Karpas-422 (cell line): ENCODE measurements around the gene KDF1. TPM values are rescaled to one million over a fixed set of nuclear protein-coding genes. Genes with fewer than 3 reads are reported as not detected.

Experiments used
- DNase-seq: peaks from one replicate; pipeline ENCODE4 v3.0.0-alpha.2; 2015
- H2AFZ ChIP-seq: fragments of 200-600 bp; sonication (generic); 2 replicates; pipeline ENCODE4 v1.6.1; 2014; ENCODE audit warnings: antibody characterized with exemption, low read length, mixed read lengths
- H3K27ac ChIP-seq: fragments of 200-600 bp; sonication (generic); 2 replicates; pipeline ENCODE4 v1.5.1; 2014; ENCODE audit warnings: mild to moderate bottlenecking, low read length, moderate library complexity
- H3K27me3 ChIP-seq: fragments of 200-600 bp; sonication (generic); 2 replicates; pipeline ENCODE4 v1.6.1; 2014; ENCODE audit warnings: low read length, mixed read lengths
- H3K36me3 ChIP-seq: fragments of 200-600 bp; sonication (generic); 2 replicates; pipeline ENCODE4 v1.6.1; 2014; ENCODE audit warnings: low read length, mixed read lengths; ENCODE audit not compliant: insufficient read depth
- H3K4me1 ChIP-seq: fragments of 200-600 bp; sonication (generic); 2 replicates; pipeline ENCODE4 v1.6.1; 2014; ENCODE audit warnings: mild to moderate bottlenecking, low read length, mixed read lengths
- H3K4me2 ChIP-seq: fragments of 200-600 bp; sonication (generic); 2 replicates; pipeline ENCODE4 v1.6.1; 2014; ENCODE audit warnings: low read length, low read depth, mild to moderate bottlenecking; ENCODE audit not compliant: poor library complexity, severe bottlenecking
- H3K4me3 ChIP-seq: fragments of 200-600 bp; sonication (generic); 2 replicates; pipeline ENCODE4 v1.5.1; 2014; ENCODE audit warnings: mild to moderate bottlenecking, antibody characterized with exemption, low read length, mixed read lengths
- H3K79me2 ChIP-seq: fragments of 200-600 bp; sonication (generic); 2 replicates; pipeline ENCODE4 v1.6.1; 2014; ENCODE audit warnings: mild to moderate bottlenecking, low read length, mixed read lengths
- H3K9ac ChIP-seq: fragments of 200-600 bp; sonication (generic); 2 replicates; pipeline ENCODE4 v1.6.0; 2014; ENCODE audit warnings: low read length
- H3K9me2 ChIP-seq: fragments of 200-600 bp; sonication (generic), shearing (Covaris generic); replicated peaks from 2 replicates; pipeline ENCODE4 v1.6.0; 2014; ENCODE audit warnings: mild to moderate bottlenecking, low read length, moderate library complexity; ENCODE audit not compliant: insufficient read depth
- H3K9me3 ChIP-seq: fragments of 300-700, 200-600 bp; sonication (generic); 2 replicates; pipeline ENCODE4 v1.6.1; 2014; ENCODE audit warnings: low read length, mixed read lengths
- H4K20me1 ChIP-seq: fragments of 200-600 bp; sonication (generic); 2 replicates; pipeline ENCODE4 v1.6.1; 2014; ENCODE audit warnings: mild to moderate bottlenecking, antibody characterized with exemption, low read length, low read depth; ENCODE audit not compliant: insufficient read depth
- total RNA-seq: library from RNA; depleted of rRNA; stranded (reverse); fragments of >200 nt; shearing (Covaris generic); gene quantifications from 2 replicates; pipeline ENCODE4 v1.2.3, GENCODE V29; 2014; ENCODE audit warnings: low replicate concordance

Gene KDF1
- total RNA-seq, 1 experiment from 2014 or later: not detected

DNA sequence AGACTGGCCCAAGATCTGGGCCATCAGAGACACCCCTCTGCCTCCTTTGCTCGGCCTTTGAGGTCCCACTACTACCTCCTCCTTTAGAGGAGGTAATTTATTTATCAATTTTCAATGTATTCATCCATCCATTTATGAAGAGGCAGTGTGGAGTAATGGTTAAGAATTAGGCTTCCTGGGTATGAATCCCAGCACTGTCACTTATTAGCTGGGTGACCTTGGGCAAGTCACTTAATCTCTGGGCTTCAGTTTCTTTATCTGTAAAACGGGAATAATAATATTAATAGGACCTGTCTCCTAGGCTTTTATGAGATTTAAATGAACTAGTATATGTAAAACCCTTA, 48.1 kb downstream of the KDF1 start:
- no peaks in the 10 kb centered on the region for H3K9me2 ChIP-seq
- no peaks in the 10 kb centered on the region for H3K36me3 ChIP-seq
- no peaks in the 10 kb centered on the region; the same call in 1 of the 2 replicates for H3K4me1 ChIP-seq
- no peak overlapping the region for H3K4me2 ChIP-seq
- no peak overlapping the region for H3K4me3 ChIP-seq
- no peaks in the 10 kb centered on the region for H3K9me3 ChIP-seq
- H2AFZ ChIP-seq: no peak overlapping the region
- no peaks in the 10 kb centered on the region for H3K79me2 ChIP-seq
- DNase-seq: no peak
- no peak overlapping the region for H3K9ac ChIP-seq
- H4K20me1 ChIP-seq: no peaks in the 10 kb centered on the region
- H3K27me3 ChIP-seq: no peaks in the 10 kb centered on the region
- H3K27ac ChIP-seq: no peak overlapping the region

DNA sequence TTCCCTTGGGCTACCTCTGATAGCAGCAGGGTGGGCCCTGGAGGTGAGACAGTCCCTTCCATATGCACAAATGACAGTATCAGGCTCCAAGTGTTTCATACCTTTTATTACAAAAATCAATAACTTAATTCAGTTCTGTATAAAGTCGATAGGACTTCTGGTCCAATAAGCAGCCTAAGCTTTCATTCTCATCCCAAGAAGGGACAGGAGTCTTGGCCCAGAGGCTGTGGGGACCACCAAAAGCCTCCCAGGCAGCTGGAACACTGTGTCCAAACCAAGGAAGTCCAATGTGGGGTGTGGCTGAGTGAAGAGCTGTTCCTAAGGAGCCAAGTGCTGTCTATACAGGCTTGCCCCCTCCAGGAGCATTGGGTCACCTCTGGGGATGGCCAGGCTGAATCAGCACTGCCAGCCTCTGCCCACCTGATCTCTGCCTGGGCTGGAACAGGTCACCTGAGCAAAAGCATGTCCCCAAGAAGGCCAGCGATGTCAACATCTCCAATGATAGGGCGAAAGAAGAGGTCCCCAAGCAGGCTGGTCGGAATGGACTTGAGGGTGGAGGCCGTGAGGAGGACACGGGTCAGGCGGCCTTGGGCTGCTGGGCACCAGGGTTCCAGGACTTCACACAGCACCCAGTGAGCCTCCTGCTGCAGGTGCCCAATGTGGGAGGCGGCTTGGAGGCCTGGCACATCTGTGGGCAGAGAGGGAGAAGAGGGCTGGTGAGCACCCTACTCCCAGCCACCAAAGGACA, 48.7 kb downstream of the KDF1 start:
- Histone ChIP-seq H3K27me3 (no peaks in the 10 kb centered on the region), H3K36me3 (no peaks in the 10 kb centered on the region), H3K9me2 (no peaks in the 10 kb centered on the region), H3K79me2 (no peaks in the 10 kb centered on the region), H3K4me3 (no peak overlapping the region), H3K27ac (no peak overlapping the region), H3K4me2 (no peak overlapping the region), H3K9me3 (no peaks in the 10 kb centered on the region), H2AFZ (no peak overlapping the region), H3K4me1 (no peaks in the 10 kb centered on the region; the same call in 1 of the 2 replicates), H4K20me1 (no peaks in the 10 kb centered on the region), H3K9ac (no peak overlapping the region)
- DNase-seq: no peak

DNA sequence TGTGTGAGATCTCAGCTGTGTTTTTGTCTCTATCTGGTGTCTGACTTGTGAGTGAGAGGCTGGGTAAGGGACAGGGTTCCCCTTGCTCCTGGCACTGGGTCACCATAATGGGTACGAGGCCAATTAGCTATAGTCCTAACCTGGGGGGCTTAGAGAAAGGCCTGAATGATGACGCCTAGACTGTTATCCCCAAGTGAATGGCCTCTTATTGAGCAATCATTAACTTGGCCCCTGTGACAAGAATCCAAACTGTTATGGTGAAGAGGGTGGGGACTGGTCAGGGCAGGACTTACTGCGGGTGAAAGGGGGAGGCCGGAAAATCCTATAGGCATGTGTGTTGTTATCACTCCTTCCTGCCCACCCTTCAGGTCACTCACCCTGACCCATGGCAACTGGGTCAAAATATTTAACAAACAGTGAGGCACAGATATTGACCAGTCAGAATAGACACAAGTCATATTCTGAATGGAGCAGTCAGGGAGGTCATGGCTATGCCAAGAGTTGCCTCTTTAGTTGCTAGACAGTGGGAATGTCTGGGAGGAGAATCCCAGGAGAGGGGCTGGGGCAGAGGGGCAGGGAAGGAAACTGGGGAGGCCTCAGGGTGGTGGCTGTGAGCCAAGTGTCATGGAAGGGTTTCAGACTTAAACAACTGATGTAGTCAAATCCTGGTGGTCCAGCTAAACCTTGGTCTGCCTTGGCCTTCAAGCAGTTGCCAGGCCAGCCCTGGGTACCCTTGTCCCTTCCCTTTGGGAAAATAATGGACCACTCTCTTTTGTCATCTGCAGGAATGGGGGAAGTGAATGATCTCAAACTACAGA, 49.7 kb downstream of the KDF1 start:
- H3K4me3 ChIP-seq: no peak overlapping the region
- no peaks in the 10 kb centered on the region for H3K9me3 ChIP-seq
- no peak overlapping the region for H3K27ac ChIP-seq
- H3K79me2 ChIP-seq: no peaks in the 10 kb centered on the region
- H3K27me3 ChIP-seq: no peaks in the 10 kb centered on the region
- H3K36me3 ChIP-seq: no peaks in the 10 kb centered on the region
- no peaks in the 10 kb centered on the region; the same call in 1 of the 2 replicates for H3K4me1 ChIP-seq
- H3K9ac ChIP-seq: no peak overlapping the region
- H2AFZ ChIP-seq: no peak overlapping the region
- no peaks in the 10 kb centered on the region for H4K20me1 ChIP-seq
- H3K9me2 ChIP-seq: no peaks in the 10 kb centered on the region
- no peak overlapping the region for H3K4me2 ChIP-seq
- DNase-seq: no peak

DNA sequence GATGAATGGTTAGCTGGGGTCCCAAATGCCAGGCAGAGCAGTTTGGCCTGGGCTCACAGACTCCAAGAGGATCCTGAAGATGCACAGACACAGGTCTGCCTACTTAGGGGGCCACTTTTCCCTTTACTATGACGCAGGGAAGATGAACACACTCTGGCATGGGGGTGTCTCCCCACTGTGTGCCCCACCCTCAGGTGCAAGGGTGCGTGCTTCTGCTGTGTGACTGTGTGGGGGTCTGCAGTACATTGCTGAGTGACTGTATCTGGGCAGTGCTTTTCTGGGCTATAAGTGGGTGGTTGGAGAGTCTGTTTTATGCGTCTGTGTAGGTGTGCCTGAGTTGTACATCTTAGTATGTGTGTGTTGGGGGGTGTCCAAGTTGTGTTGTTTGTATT, 50.3 kb downstream of the KDF1 start:
- H3K36me3 ChIP-seq: no peaks in the 10 kb centered on the region
- no peaks in the 10 kb centered on the region for H3K27me3 ChIP-seq
- H3K4me3 ChIP-seq: no peak overlapping the region
- H3K9me2 ChIP-seq: no peaks in the 10 kb centered on the region
- H2AFZ ChIP-seq: no peak overlapping the region
- no peaks in the 10 kb centered on the region; the same call in 1 of the 2 replicates for H3K4me1 ChIP-seq
- H4K20me1 ChIP-seq: no peaks in the 10 kb centered on the region
- no peaks in the 10 kb centered on the region for H3K79me2 ChIP-seq
- no peak overlapping the region for H3K9ac ChIP-seq
- H3K9me3 ChIP-seq: no peaks in the 10 kb centered on the region
- H3K4me2 ChIP-seq: no peak overlapping the region
- no peak overlapping the region for H3K27ac ChIP-seq
- no peak for DNase-seq

DNA sequence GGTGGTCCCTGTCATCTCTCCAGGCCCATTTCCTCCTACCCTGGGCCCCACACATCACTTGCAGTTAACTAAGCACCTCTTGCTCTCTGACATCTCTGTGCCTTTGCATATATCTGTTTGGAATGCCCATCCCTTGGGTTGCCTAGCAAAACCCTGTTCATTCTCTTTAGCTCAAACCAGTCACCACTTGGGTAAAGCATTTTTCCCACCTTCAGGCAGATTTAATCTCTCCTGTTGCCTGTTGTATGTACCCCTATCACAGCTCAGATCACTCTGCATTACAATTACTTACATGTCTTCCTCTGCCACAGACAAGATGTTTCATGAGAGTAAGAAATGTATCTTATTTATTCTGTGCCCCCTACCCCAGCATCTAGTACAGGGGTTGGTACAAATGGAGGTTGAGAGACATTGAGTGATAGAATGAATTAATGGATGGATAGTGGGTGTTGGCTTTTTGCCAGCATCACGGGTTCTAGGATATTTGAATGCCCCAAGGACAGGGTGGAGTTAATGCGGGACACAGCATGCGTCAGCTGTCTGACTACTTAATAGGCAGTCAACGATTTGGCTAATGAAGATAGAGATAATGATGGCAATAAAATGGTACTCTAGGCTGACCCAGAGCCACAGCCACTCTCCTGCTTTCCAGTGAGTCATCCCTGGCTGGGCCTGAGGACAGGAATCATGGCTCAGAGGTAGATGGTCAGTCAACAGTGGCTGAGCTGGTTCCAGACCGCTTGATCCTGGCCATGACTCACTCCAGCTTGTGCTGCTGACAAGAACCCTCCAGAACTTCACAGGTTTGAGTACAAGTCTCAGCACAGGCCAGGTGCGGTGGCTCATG, 53.0 kb downstream of the KDF1 start:
- Histone ChIP-seq H3K9ac (no peak overlapping the region), H3K27ac (no peak overlapping the region), H3K9me2 (no peaks in the 10 kb centered on the region), H3K9me3 (no peaks in the 10 kb centered on the region), H4K20me1 (no peaks in the 10 kb centered on the region), H3K36me3 (no peaks in the 10 kb centered on the region), H3K4me2 (no peak overlapping the region), H3K4me1 (no peaks in the 10 kb centered on the region), H3K79me2 (no peaks in the 10 kb centered on the region), H2AFZ (no peak overlapping the region), H3K4me3 (no peak overlapping the region), H3K27me3 (no peaks in the 10 kb centered on the region)
- DNase-seq: no peak

DNA sequence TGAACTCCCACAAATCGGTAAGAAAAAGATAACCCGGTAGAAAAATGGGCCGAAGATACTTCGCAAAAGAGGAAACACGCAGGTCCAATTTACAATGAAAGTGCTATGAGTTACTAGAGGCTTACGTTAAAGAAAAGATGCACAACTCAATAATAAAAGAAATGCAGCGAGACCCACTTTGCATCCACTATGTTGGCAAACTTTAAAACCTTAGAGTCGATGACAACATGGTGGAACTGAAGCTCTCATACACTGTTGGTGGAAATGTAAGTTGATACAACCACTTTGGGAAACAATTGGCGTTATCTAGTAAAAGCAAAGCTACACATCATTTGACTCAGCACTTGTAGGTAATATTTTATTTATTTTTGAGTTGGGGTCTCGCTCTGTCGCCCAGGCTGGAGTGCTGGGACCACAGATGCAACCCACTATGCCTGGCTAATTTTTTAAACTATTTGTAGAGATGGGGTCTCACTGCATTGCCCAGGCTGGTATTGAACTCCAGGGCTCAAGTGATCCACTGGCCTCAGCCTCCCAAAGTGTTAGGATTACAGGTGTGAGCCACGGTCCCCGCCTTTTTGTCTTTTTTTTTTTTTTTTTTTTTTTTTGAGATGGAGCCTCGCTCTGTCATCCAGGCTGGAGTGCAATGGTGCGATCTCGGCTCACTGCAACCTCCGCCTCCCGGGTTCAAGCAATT, 59.3 kb downstream of the KDF1 start:
- Histone ChIP-seq H3K27me3 (no peaks in the 10 kb centered on the region), H3K4me2 (peak overlapping the region; percentile 78), H3K27ac (peak overlapping the region; percentile 30; the same call in 1 of the 2 replicates), H3K36me3 (peaks cover 5% of the 10 kb centered on the region; the same call in 1 of the 2 replicates), H3K4me1 (peaks cover 18% of the 10 kb centered on the region), H2AFZ (peak overlapping the region; percentile 85), H3K9me2 (no peaks in the 10 kb centered on the region), H4K20me1 (no peaks in the 10 kb centered on the region), H3K79me2 (peaks cover 32% of the 10 kb centered on the region), H3K9me3 (no peaks in the 10 kb centered on the region), H3K4me3 (peak overlapping the region; percentile 81), H3K9ac (peak overlapping the region; percentile 80)
- no peak for DNase-seq

DNA sequence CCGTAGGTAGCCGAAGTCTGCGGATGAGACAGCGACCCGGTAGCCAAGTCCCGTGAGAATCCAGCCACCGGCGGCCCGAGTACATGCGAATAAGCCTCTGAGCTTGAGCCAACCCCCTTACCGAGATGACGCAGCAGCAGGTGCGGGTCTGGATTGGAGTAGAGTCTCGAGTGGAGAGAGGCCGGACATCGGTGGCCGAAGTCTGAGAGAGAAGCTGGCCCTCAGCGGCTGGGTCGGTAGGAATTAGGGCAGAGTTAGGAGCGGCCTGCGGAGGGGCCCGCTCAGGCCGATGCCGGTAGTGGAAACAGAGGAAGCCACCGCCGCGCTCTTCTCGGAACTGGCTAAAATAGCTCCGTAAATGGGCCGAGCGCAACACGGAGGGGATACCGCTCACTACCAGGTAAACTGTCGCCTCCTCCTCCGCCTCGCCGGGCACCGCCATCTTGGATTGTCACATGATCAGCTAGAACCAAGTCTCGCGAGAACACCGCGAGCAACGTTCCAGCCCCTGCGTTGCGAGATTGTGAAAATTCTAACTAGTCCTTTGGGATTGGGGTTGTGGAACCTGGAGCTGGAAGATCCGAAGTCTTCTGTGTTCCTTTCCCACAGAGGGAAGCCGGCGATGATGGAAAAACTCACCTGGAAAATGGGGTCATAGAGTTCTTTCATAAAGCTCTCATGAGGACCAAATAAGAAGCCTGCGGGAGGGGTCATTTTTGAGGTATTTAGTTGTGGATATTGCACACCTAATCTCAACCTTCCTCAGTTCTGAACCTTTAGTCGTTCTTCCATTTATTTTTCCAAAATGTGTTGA, 60.1 kb downstream of the KDF1 start, which contains the start of gene GPATCH3:
Gene GPATCH3 (minus strand): TSS at position 467 of the 814 bp plus-strand sequence. CDS start 25 bp downstream, at position 442.
- Histone ChIP-seq H3K9me2 (no peaks in the 10 kb centered on the region), H3K9me3 (no peaks in the 10 kb centered on the region), H3K27me3 (no peaks in the 10 kb centered on the region), H2AFZ (peak within 1 kb of the TSS; percentile 85), H3K9ac (peak within 1 kb of the TSS; percentile 80), H3K4me2 (peak within 1 kb of the TSS; percentile 78), H4K20me1 (no peaks in the 10 kb centered on the region), H3K4me1 (peaks cover 18% of the 10 kb centered on the region), H3K27ac (peak within 1 kb of the TSS; percentile 30), H3K79me2 (peaks cover 32% of the 10 kb centered on the region), H3K36me3 (peaks cover 5% of the 10 kb centered on the region; the same call in 1 of the 2 replicates), H3K4me3 (peak within 1 kb of the TSS; percentile 81)
- peak; percentile 96 for DNase-seq
